GM12878 (cell line): Measurements from ENCODE around the gene UGGT1. TPM values are rescaled to one million over a fixed set of nuclear protein-coding genes. Genes with fewer than 3 reads are reported as not detected.

Source experiments
- ATAC-seq: fragments of 200-7000 bp; cut with Tn5 transposase; 3 replicates; pipeline ENCODE4 v1.9.1; 2020; ENCODE audit warnings: mild to moderate bottlenecking, moderate library complexity
- BruUV-seq: library from RNA; stranded (reverse); fragments of 400-500 nt; replicated peaks from 2 replicates; lab custom pipeline; 2021; lab: Mats Ljungman, UMichigan
- CTCF ChIA-PET: fragments of 300-600 bp; sonication (Branson Sonifier 250); formaldehyde crosslinking; extraction: SDS; loops from one replicate; lab custom pipeline; 2021; ENCODE audit warnings: inconsistent platforms; lab: Yijun Ruan, JAX
- POLR2A ChIA-PET: fragments of 350-600 bp; formaldehyde crosslinking; extraction: SDS; loops from one replicate; lab custom pipeline; 2021; ENCODE audit warnings: inconsistent platforms; lab: Charles Lee
- RAD21 ChIA-PET: fragments of 300-600 bp; sonication (Branson Sonifier 250); formaldehyde crosslinking; loops from one replicate; lab custom pipeline; 2023; ENCODE audit warnings: antibody characterized with exemption; ENCODE audit not compliant: unreplicated experiment; lab: Charles Lee
- SMC1A ChIA-PET: fragments of 300-600 bp; sonication (Branson Sonifier 250); formaldehyde crosslinking; loops from one replicate; lab custom pipeline; 2023; ENCODE audit not compliant: unreplicated experiment, uncharacterized antibody; lab: Charles Lee
- DNase-seq: peaks from one replicate; pipeline ENCODE4 v3.0.0-alpha.2; 2011; ENCODE audit warnings: low read depth, low spot score
- FAIRE-seq: peaks from 3 replicates; lab custom pipeline; 2011; peaks lifted over from hg19 to GRCh38; lab: Jason Lieb, UNC
- H2AFZ ChIP-seq: 2 replicates; pipeline ENCODE4 v1.6.0; 2011; ENCODE audit warnings: low read depth, low read length, control low read depth; ENCODE audit not compliant: control insufficient read depth
- H3K27ac ChIP-seq: 2 replicates; pipeline ENCODE4 v1.5.1; 2011; ENCODE audit warnings: control low read depth; ENCODE audit not compliant: control insufficient read depth, insufficient read depth
- H3K27me3 ChIP-seq, 2 experiments: replicated peaks in 1 of 2; 2 replicates each; pipeline versions ENCODE4 v1.6.0 to v1.6.1; 2011; ENCODE audit warnings: low read length in 1 of 2; ENCODE audit not compliant: control insufficient read depth in 2 of 2, insufficient read depth in 2 of 2
- H3K36me3 ChIP-seq, 2 experiments: 2 replicates each; pipeline ENCODE4 v1.5.1; 2011; ENCODE audit warnings: low read length in 1 of 2; ENCODE audit not compliant: control insufficient read depth in 2 of 2, insufficient read depth in 2 of 2
- H3K4me1 ChIP-seq: 2 replicates; pipeline ENCODE4 v1.6.1; 2011; ENCODE audit warnings: mild to moderate bottlenecking, low read length, moderate library complexity, mixed read lengths; ENCODE audit not compliant: control insufficient read depth, insufficient read depth
- H3K4me2 ChIP-seq: 2 replicates; pipeline ENCODE4 v1.6.0; 2011; ENCODE audit warnings: control low read depth; ENCODE audit not compliant: control insufficient read depth, insufficient read depth
- H3K4me3 ChIP-seq: fragments of 200-600 bp; sonication (generic); 2 replicates; pipeline ENCODE4 v1.5.1; 2016
- H3K79me2 ChIP-seq: 2 replicates; pipeline ENCODE4 v1.6.0; 2011; ENCODE audit warnings: low read length; ENCODE audit not compliant: control insufficient read depth, insufficient read depth
- H3K9ac ChIP-seq: 2 replicates; pipeline ENCODE4 v1.8.0; 2011; ENCODE audit warnings: low read length, control low read depth, mixed read lengths; ENCODE audit not compliant: control insufficient read depth, insufficient read depth
- H3K9me3 ChIP-seq: replicated peaks from 3 replicates; pipeline ENCODE4 v1.5.1; 2011; ENCODE audit warnings: mild to moderate bottlenecking, low read length; ENCODE audit not compliant: control insufficient read depth, insufficient read depth
- H4K20me1 ChIP-seq: 2 replicates; pipeline ENCODE4 v1.6.0; 2011; ENCODE audit not compliant: control insufficient read depth, insufficient read depth
- GABPA ChIP-seq: IDR thresholded peaks from 2 replicates; pipeline ENCODE4 v1.6.1; 2014; ENCODE audit warnings: antibody characterized with exemption, low read depth, mild to moderate bottlenecking, inconsistent platforms
- HDAC2 ChIP-seq: fragments of 200-600 bp; sonication (generic); IDR thresholded peaks from 2 replicates; pipeline ENCODE4 v1.6.1; 2017
- HDGF ChIP-seq: fragments of 450-650 bp; IDR thresholded peaks from 2 replicates; pipeline ENCODE4 v1.6.1; 2016; ENCODE audit warnings: antibody characterized with exemption
- RB1 ChIP-seq: fragments of 450-650 bp; formaldehyde crosslinking; IDR thresholded peaks from 2 replicates; pipeline ENCODE4 v1.6.1; 2017; ENCODE audit warnings: mild to moderate bottlenecking, borderline replicate concordance
- WGBS: methylation state at CpG from one replicate; pipeline ENCODE4 v1.1.6; 2016; ENCODE audit warnings: low lambda C conversion rate; ENCODE audit not compliant: insufficient replicate concordance, insufficient coverage; ENCODE audit errors: missing lambda C conversion rate; 5-methylcytosine and 5-hydroxymethylcytosine counted together
- in situ Hi-C: fragments of 300-500 bp; cut with MboI; formaldehyde crosslinking; loops from 9 replicates; pipeline ENCODE4 v1.14.3; 2018; ENCODE audit warnings: mixed read lengths
- intact Hi-C: fragments of 100-400 bp; cut with micrococcal nuclease; formaldehyde crosslinking; loops from one replicate; pipeline ENCODE4 v1.14.2; 2022; ENCODE audit not compliant: unreplicated experiment
- polyA plus RNA-seq, 11 experiments: library from polyadenylated mRNA; depleted of rRNA in 4 of 11; unstranded in 6 of 11; stranded (reverse) in 5 of 11; fragments of >200 nt; fragmentation: Nextera tagmentation in 4 of 11; fragmentation: Illumina TruSeq in 1 of 11; extraction: Ambion mirVana in 4 of 11; extraction: Trizol in 1 of 11; gene quantifications; 1 replicate in 1 of 11; 2 replicates in 10 of 11; pipeline versions ENCODE4 v1.2.1 to v1.2.3, GENCODE V29; 2011 to 2016; ENCODE audit warnings: inconsistent platforms in 2 of 11, missing spikeins in 2 of 11, low read depth in 1 of 11
- total RNA-seq, 4 experiments: library from RNA; depleted of rRNA in 3 of 4; stranded (reverse); fragments of >200 nt in 3 of 4; fragmentation: Illumina TruSeq in 1 of 4; extraction: Trizol in 1 of 4; gene quantifications; 2 replicates each; pipeline versions ENCODE4 v1.2.1 to v1.2.3, GENCODE V29; 2013 to 2021

UGGT1 gene
- total and polyA plus RNA-seq, 10 of the 15 experiments (the other 5 are each of a cell fraction or from before 2014, with no cell fraction given): 4.1 to 49.8 (median 28.5) TPM

- Histone ChIP-seq H3K4me3 (no peak overlapping the region), H3K4me2 (no peak overlapping the region), H3K79me2 (no peaks in the 10 kb centered on the region), H4K20me1 (no peaks in the 10 kb centered on the region), H3K27me3 (no peaks in the 10 kb centered on the region; a peak in 2 of 4 replicates), H3K36me3 (no peaks in the 10 kb centered on the region), H2AFZ (no peak overlapping the region), H3K4me1 (no peaks in the 10 kb centered on the region), H3K27ac (no peak overlapping the region), H3K9me3 (no peaks in the 10 kb centered on the region), H3K9ac (no peak overlapping the region)
- TF ChIP-seq GABPA: no peak
- no peak for TF ChIP-seq HDGF
- no TSS peak for BruUV-seq
- intact Hi-C loops: no loop called here
- ATAC-seq: no peak
- WGBS: 40% methylated on average over 4 of the region's 4 CpGs
- ChIA-PET RAD21 (no interaction called here), SMC1A (interaction anchor here (1.2 kb wide), 1 partner anchor 16 kb away, joined by 3 read pairs; no protein-coding TSS in a partner anchor), CTCF (no interaction called here), POLR2A (interaction anchor here (0.9 kb wide), 1 partner anchor 11 kb away, joined by 3 read pairs; no protein-coding TSS in a partner anchor)
- in situ Hi-C loops: no loop called here
- no peak for DNase-seq
- FAIRE-seq: no peak
Observed at GRCh38 chr2:128217671-128218070, 126.7 kb downstream of the UGGT1 start.

DNA sequence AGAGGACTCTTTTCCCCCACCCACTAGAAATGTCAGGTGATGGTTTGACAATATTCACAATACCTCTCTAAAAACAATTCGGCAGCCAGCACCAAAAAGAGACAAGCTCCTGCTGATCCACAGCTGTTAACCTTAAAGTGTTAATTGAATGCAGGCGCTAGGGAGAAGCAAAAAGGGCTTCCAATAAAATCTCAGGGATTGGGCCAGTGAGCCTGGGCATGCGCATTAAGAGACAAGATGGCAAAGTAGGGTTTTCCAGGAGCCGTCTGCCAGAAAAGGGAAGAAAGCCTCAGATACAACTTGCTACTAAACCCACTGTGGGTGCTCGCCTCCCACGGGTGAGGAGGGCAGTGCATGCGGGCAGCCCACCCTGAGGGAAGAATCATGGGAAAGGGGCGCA lies 128.9 kb downstream of the UGGT1 start:
- no peak overlapping the region for H3K9ac ChIP-seq
- 30% methylated on average over 8 of the region's 8 CpGs for WGBS
- DNase-seq (no peak), ATAC-seq (no peak), FAIRE-seq (no peak)
- ChIA-PET RAD21 (no interaction called here), POLR2A (no interaction called here), CTCF (no interaction called here), SMC1A (no interaction called here)
- H4K20me1 ChIP-seq: no peaks in the 10 kb centered on the region
- H3K27me3 ChIP-seq: no peaks in the 10 kb centered on the region; a peak in 2 of 4 replicates
- no peak for TF ChIP-seq RB1
- TF ChIP-seq HDAC2: no peak
- H3K4me1 ChIP-seq: no peaks in the 10 kb centered on the region
- no peak overlapping the region for H3K27ac ChIP-seq
- in situ Hi-C loops (no loop called here), intact Hi-C loops (no loop called here)
- no TSS peak for BruUV-seq
- H3K4me3 ChIP-seq: no peak overlapping the region
- H3K79me2 ChIP-seq: no peaks in the 10 kb centered on the region
- no peak overlapping the region for H2AFZ ChIP-seq
- no peaks in the 10 kb centered on the region for H3K36me3 ChIP-seq
- no peak overlapping the region for H3K4me2 ChIP-seq
- H3K9me3 ChIP-seq: no peaks in the 10 kb centered on the region
